Vagina (tissue), 2 donors: ENCODE measurements around the gene LSM6. TPM values are rescaled to one million over a fixed set of nuclear protein-coding genes. Genes with fewer than 3 reads are reported as not detected.

Experiments
- DNase-seq, 2 donors: peaks; one replicate each; pipeline ENCODE4 v3.0.0-alpha.2; 2017; ENCODE audit errors: extremely low spot score in 2 of 2
- H3K27ac ChIP-seq: fragments of 200-600 bp; sonication (generic); one replicate; pipeline ENCODE4 v1.5.1; 2019
- H3K27me3 ChIP-seq: fragments of 200-600 bp; sonication (generic); one replicate; pipeline ENCODE4 v1.5.1; 2019
- H3K36me3 ChIP-seq, 2 donors: fragments of 200-600 bp; sonication (generic); one replicate each; pipeline ENCODE4 v1.5.1; 2017 to 2019
- H3K4me1 ChIP-seq: fragments of 200-600 bp; sonication (generic); one replicate; pipeline ENCODE4 v1.5.1; 2019
- H3K4me3 ChIP-seq, 2 donors: fragments of 200-600 bp; sonication (generic); 1 replicate in 1 of 2; 2 replicates in 1 of 2; pipeline ENCODE4 v1.5.1; 2016 to 2019
- H3K9me3 ChIP-seq: fragments of 200-600 bp; sonication (generic); one replicate; pipeline ENCODE4 v1.5.1; 2019
- CTCF ChIP-seq, 3 experiments: fragments of 450-650 bp in 2 of 3; fragments of 200-600 bp in 1 of 3; sonication (generic) in 1 of 3; IDR thresholded peaks; one replicate each; pipeline ENCODE4 v1.5.1; 2017 to 2019; ENCODE audit warnings: antibody characterized with exemption in 3 of 3, mild to moderate bottlenecking in 2 of 3, moderate library complexity in 2 of 3
- POLR2A ChIP-seq, 2 donors: fragments of 450-650 bp; IDR thresholded peaks; one replicate each; pipeline ENCODE4 v1.6.1; 2017; ENCODE audit warnings: antibody characterized with exemption in 2 of 2, mild to moderate bottlenecking in 2 of 2, moderate library complexity in 2 of 2
- POLR2AphosphoS5 ChIP-seq, 2 donors: sonication (generic); formaldehyde crosslinking; IDR thresholded peaks; one replicate each; pipeline ENCODE4 v1.9.0; 2017; ENCODE audit warnings: antibody characterized with exemption in 2 of 2, mild to moderate bottlenecking in 2 of 2, low read depth in 1 of 2; ENCODE audit not compliant: insufficient read depth in 1 of 2
- intact Hi-C: fragments of 100-400 bp; cut with DNase I; formaldehyde crosslinking; loops from one replicate; pipeline ENCODE4 v1.15.1; 2023
- total RNA-seq: library from RNA; depleted of rRNA; stranded (reverse); fragments of >200 nt; gene quantifications from one replicate; pipeline ENCODE4 v1.2.3, GENCODE V29; 2016

Gene LSM6
- total RNA-seq, 1 donor from 2014 or later = 13.3 TPM

GRCh38 chr4:146232131-146232722 lies 56.7 kb downstream of the LSM6 start:
- no peaks in the 10 kb centered on the region for H3K4me1 ChIP-seq
- intact Hi-C loops = no loop called here
- no peak overlapping the region for H3K27ac ChIP-seq

GRCh38 chr4:146235654-146236177 lies 60.2 kb downstream of the LSM6 start:
- H3K9me3 ChIP-seq = no peaks in the 10 kb centered on the region
- TF ChIP-seq POLR2AphosphoS5 (IDR thresholded peaks at IDR 0.05; ENCODE audit: insufficient read depth in 1 of 2, low read depth in 1 of 2) = no peak
- TF ChIP-seq CTCF (IDR thresholded peaks at IDR 0.05) = no peak
- TF ChIP-seq POLR2A (IDR thresholded peaks at IDR 0.05) = no peak
- no peak overlapping the region for H3K4me3 ChIP-seq
- no peaks in the 10 kb centered on the region for H3K27me3 ChIP-seq
- intact Hi-C loops = no loop called here
- DNase-seq = no peak
- H3K36me3 ChIP-seq = no peaks in the 10 kb centered on the region
- no peak overlapping the region for H3K27ac ChIP-seq
- H3K4me1 ChIP-seq = no peaks in the 10 kb centered on the region

More at GRCh38 chr4:146232131-146232722, 56.7 kb downstream of the LSM6 start:
- no peak for DNase-seq
- Histone ChIP-seq H3K9me3 (no peaks in the 10 kb centered on the region), H3K27me3 (no peaks in the 10 kb centered on the region), H3K36me3 (no peaks in the 10 kb centered on the region), H3K4me3 (no peak overlapping the region)
- no peak for TF ChIP-seq POLR2A (IDR thresholded peaks at IDR 0.05)
- no peak for TF ChIP-seq POLR2AphosphoS5 (IDR thresholded peaks at IDR 0.05; ENCODE audit: insufficient read depth in 1 of 2, low read depth in 1 of 2)
- TF ChIP-seq CTCF (IDR thresholded peaks at IDR 0.05) = no peak

GRCh38 chr4:146236216-146236615 lies 60.7 kb downstream of the LSM6 start:
- H3K9me3 ChIP-seq = no peaks in the 10 kb centered on the region
- intact Hi-C loops = no loop called here
- H3K4me1 ChIP-seq = no peaks in the 10 kb centered on the region
- TF ChIP-seq POLR2A (IDR thresholded peaks at IDR 0.05) = no peak
- no peak for TF ChIP-seq POLR2AphosphoS5 (IDR thresholded peaks at IDR 0.05; ENCODE audit: insufficient read depth in 1 of 2, low read depth in 1 of 2)
- no peak for TF ChIP-seq CTCF (IDR thresholded peaks at IDR 0.05)
- H3K36me3 ChIP-seq = no peaks in the 10 kb centered on the region
- H3K27ac ChIP-seq = no peak overlapping the region
- H3K27me3 ChIP-seq = no peaks in the 10 kb centered on the region
- H3K4me3 ChIP-seq = no peak overlapping the region
- no peak for DNase-seq

- intact Hi-C loops = no loop called here
- H3K4me3 ChIP-seq = no peak overlapping the region
- H3K36me3 ChIP-seq = no peaks in the 10 kb centered on the region
- H3K27me3 ChIP-seq = no peaks in the 10 kb centered on the region
- DNase-seq = no peak
- H3K9me3 ChIP-seq = no peaks in the 10 kb centered on the region
- no peak overlapping the region for H3K27ac ChIP-seq
- H3K4me1 ChIP-seq = peaks cover 9% of the 10 kb centered on the region
- no peak for TF ChIP-seq POLR2A (IDR thresholded peaks at IDR 0.05)
- no peak for TF ChIP-seq CTCF (IDR thresholded peaks at IDR 0.05)
- no peak for TF ChIP-seq POLR2AphosphoS5 (IDR thresholded peaks at IDR 0.05; ENCODE audit: insufficient read depth in 1 of 2, low read depth in 1 of 2)
Measured at GRCh38 chr4:146237092-146237491, 61.6 kb downstream of the LSM6 start.

GRCh38 chr4:146238107-146238506 lies 62.6 kb downstream of the LSM6 start:
- intact Hi-C loops = no loop called here
- H3K27me3 ChIP-seq = no peaks in the 10 kb centered on the region
- no peak overlapping the region for H3K27ac ChIP-seq
- no peak for DNase-seq
- TF ChIP-seq POLR2A (IDR thresholded peaks at IDR 0.05) (no peak), POLR2AphosphoS5 (IDR thresholded peaks at IDR 0.05; ENCODE audit: insufficient read depth in 1 of 2, low read depth in 1 of 2) (no peak), CTCF (IDR thresholded peaks at IDR 0.05) (no peak)
- H3K36me3 ChIP-seq = no peaks in the 10 kb centered on the region
- H3K4me1 ChIP-seq = peaks cover 17% of the 10 kb centered on the region
- no peaks in the 10 kb centered on the region for H3K9me3 ChIP-seq
- no peak overlapping the region for H3K4me3 ChIP-seq
